WTC11 (cell line): ENCODE measurements around the gene INPPL1.

Experiments
- AR ChIP-seq: fragments of 250-450 bp; sonication (Bioruptor Pico); IDR thresholded peaks from 2 replicates; pipeline ENCODE4 v1.9.0; 2021; ENCODE audit warnings: mild to moderate bottlenecking
- TF ChIP-seq, protein P1 (sequence below): fragments of 200-600 bp; IDR thresholded peaks from 2 replicates; pipeline ENCODE4 v1.8.0; 2022; ENCODE audit warnings: antibody characterized with exemption
- TF ChIP-seq, protein P2 (sequence below): sonication (generic); formaldehyde crosslinking; IDR thresholded peaks from 2 replicates; pipeline ENCODE4 v1.8.0; 2022; ENCODE audit warnings: mild to moderate bottlenecking, missing genetic modification reagents

DNA sequence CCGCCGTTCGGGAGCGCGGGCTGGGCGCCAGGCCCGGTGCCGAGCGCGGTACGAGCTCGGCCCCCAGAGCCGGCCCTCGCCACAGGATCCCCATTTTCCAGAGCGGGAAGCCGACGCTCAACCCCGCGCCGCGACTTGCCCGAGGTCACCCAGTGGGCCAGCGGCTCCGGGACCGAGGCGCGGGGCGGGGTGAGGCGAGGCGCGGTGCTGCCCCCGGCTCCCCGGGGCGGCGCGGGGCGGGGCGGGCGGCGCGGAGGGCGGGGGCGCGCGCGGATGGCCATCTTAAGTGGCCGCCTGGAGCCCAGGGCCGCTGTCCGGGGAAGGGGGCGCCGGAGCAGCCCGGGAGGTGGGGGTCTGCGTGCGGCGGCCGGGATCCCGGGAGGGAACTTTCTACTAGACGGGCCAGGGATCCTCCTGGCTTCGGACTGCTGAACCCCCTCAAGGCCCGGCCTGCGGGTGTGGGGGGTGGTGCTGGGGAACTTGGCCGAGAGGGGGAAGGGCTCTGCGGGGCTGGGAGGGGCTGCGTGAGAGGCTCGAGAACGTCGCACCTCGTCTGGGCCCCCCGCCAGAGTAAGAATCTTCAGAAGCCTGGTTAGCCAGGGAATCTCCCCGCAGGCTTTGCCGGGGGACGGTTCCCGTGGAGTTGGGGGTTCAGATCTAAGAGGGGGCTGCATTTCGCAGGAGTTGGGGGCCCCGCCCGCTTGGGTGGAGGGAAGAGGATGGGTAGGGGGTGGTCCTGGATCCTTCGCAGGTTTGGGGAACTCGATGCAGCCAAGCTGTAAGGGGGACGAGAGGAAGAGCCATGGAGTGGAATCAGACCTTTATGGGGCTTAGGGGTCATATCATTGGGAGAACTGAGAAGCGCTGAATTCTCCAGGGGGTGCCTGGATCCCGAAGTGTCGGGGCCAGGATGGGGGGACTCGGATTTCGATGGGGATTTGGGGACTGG, 678 bp upstream of the INPPL1 start:
- TF ChIP-seq, protein P1, sequence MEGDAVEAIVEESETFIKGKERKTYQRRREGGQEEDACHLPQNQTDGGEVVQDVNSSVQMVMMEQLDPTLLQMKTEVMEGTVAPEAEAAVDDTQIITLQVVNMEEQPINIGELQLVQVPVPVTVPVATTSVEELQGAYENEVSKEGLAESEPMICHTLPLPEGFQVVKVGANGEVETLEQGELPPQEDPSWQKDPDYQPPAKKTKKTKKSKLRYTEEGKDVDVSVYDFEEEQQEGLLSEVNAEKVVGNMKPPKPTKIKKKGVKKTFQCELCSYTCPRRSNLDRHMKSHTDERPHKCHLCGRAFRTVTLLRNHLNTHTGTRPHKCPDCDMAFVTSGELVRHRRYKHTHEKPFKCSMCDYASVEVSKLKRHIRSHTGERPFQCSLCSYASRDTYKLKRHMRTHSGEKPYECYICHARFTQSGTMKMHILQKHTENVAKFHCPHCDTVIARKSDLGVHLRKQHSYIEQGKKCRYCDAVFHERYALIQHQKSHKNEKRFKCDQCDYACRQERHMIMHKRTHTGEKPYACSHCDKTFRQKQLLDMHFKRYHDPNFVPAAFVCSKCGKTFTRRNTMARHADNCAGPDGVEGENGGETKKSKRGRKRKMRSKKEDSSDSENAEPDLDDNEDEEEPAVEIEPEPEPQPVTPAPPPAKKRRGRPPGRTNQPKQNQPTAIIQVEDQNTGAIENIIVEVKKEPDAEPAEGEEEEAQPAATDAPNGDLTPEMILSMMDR, result no peak
- no peak for TF ChIP-seq AR (CRISPR knock-in tag)
- TF ChIP-seq, protein P2, sequence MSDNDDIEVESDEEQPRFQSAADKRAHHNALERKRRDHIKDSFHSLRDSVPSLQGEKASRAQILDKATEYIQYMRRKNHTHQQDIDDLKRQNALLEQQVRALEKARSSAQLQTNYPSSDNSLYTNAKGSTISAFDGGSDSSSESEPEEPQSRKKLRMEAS (CRISPR knock-in tag), result no peak
